ENCODE results near the gene APOC3. TPM values are rescaled to one million over a fixed set of nuclear protein-coding genes. Genes with fewer than 3 reads are reported as not detected.

The APOC3 gene
- polyA plus RNA-seq, 1 donor (not counting 4 experiments of a cell fraction or from before 2014, with no cell fraction given), result not detected

DNA sequence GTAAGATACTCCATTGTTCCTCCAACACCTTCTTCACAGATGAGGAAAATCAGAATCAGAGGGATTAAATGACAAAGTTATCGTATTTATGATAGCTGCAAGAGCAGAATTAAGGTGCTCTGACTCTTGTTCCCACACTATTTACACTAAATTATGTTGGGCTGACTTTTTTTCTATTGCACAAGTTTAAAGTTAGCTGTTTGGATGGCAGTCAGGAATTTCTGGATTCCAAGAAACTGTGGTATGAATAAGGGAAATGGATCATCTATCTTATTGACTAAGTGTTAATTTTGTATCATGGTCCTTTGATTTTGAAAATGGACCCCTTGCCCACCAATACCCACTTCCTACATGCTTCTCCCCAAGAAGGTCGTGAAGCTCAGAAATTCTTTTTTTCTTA lies 27.6 kb downstream of the APOC3 start:
- Histone ChIP-seq H3K9ac (ENCODE audit: control insufficient read depth, extremely low read depth, insufficient read depth, low read length) (no peak overlapping the region), H3K27ac (ENCODE audit: control insufficient read depth, insufficient read depth, low read length) (no peak overlapping the region), H2AFZ (ENCODE audit: control insufficient read depth, low read length) (no peak overlapping the region), H3K9me3 (ENCODE audit: control insufficient read depth, low read depth, low read length) (no peaks in the 10 kb centered on the region), H3K4me2 (ENCODE audit: control insufficient read depth, extremely low read depth, insufficient read depth, low read depth, low read length) (no peak overlapping the region), H3K4me3 (ENCODE audit: control insufficient read depth in 2 of 3, extremely low read depth in 1 of 3, insufficient read depth in 2 of 3, low read depth in 1 of 3, low read length in 3 of 3) (no peak overlapping the region), H3K79me2 (ENCODE audit: control insufficient read depth, insufficient read depth, low read length) (no peaks in the 10 kb centered on the region), H3K9me1 (ENCODE audit: control insufficient read depth, extremely low read depth, insufficient read depth, low read length) (no peaks in the 10 kb centered on the region), H4K20me1 (ENCODE audit: control insufficient read depth, extremely low read depth, insufficient read depth, low read length) (no peaks in the 10 kb centered on the region), H3K4me1 (ENCODE audit: control insufficient read depth, extremely low read depth, insufficient read depth, low read length) (peaks cover 45% of the 10 kb centered on the region), H3K27me3 (ENCODE audit: control insufficient read depth, extremely low read depth, insufficient read depth, low read length) (no peaks in the 10 kb centered on the region), H3K36me3 (ENCODE audit: control insufficient read depth in 2 of 2, extremely low read depth in 1 of 2, insufficient read depth in 2 of 2, low read length in 2 of 2) (peaks cover 10 to 17% of the 10 kb centered on the region in 2 experiments)
- TF ChIP-seq EZH2 (IDR thresholded peaks at IDR 0.05; ENCODE audit: low read length), result no peak
- TF ChIP-seq, protein P1, sequence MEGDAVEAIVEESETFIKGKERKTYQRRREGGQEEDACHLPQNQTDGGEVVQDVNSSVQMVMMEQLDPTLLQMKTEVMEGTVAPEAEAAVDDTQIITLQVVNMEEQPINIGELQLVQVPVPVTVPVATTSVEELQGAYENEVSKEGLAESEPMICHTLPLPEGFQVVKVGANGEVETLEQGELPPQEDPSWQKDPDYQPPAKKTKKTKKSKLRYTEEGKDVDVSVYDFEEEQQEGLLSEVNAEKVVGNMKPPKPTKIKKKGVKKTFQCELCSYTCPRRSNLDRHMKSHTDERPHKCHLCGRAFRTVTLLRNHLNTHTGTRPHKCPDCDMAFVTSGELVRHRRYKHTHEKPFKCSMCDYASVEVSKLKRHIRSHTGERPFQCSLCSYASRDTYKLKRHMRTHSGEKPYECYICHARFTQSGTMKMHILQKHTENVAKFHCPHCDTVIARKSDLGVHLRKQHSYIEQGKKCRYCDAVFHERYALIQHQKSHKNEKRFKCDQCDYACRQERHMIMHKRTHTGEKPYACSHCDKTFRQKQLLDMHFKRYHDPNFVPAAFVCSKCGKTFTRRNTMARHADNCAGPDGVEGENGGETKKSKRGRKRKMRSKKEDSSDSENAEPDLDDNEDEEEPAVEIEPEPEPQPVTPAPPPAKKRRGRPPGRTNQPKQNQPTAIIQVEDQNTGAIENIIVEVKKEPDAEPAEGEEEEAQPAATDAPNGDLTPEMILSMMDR (optimal IDR thresholded peaks at IDR 0.05 in 1 of 3, IDR thresholded peaks at IDR 0.05 in 1 of 3, conservative IDR thresholded peaks at IDR 0.05 in 1 of 3; ENCODE audit: extremely low read depth in 1 of 3, insufficient read depth in 2 of 3, low read length in 3 of 3), result no peak
- FAIRE-seq (no peak), DNase-seq (ENCODE audit: low read depth, low spot score) (no peak)
- dilution Hi-C loops (cut with MboI; ENCODE audit: extremely low pct_ligation_motif_present, low sequenced_read_pairs), result no loop called here

DNA sequence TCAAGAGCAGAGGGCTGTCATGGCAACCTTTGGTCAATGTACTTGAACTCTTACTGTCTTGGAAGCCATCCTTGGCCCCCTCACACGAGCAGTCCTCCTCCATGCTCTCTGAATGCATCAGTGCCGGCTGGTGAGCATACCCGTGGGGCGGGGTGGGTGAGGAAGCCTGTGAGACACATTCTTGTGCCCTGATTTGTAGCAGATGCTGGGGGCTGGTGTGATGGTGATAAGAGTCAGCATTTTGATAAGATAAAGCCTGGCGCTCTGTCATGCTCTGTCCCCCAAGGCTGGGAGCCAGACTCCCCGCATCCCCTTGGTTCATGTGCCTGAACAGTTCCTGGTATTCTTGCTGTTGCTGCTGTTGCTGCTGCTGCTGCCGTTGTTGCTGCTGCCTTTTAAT lies 28.2 kb downstream of the APOC3 start:
- no peaks in the 10 kb centered on the region for H4K20me1 ChIP-seq (ENCODE audit: control insufficient read depth, extremely low read depth, insufficient read depth, low read length)
- no peak overlapping the region for H3K27ac ChIP-seq (ENCODE audit: control insufficient read depth, insufficient read depth, low read length)
- no peak overlapping the region for H2AFZ ChIP-seq (ENCODE audit: control insufficient read depth, low read length)
- no peak overlapping the region for H3K4me3 ChIP-seq (ENCODE audit: control insufficient read depth in 2 of 3, extremely low read depth in 1 of 3, insufficient read depth in 2 of 3, low read depth in 1 of 3, low read length in 3 of 3)
- peaks cover 39% of the 10 kb centered on the region for H3K4me1 ChIP-seq (ENCODE audit: control insufficient read depth, extremely low read depth, insufficient read depth, low read length)
- H3K9me1 ChIP-seq (ENCODE audit: control insufficient read depth, extremely low read depth, insufficient read depth, low read length), result no peaks in the 10 kb centered on the region
- H3K27me3 ChIP-seq (ENCODE audit: control insufficient read depth, extremely low read depth, insufficient read depth, low read length), result no peaks in the 10 kb centered on the region
- DNase-seq (ENCODE audit: low read depth, low spot score), result no peak
- H3K4me2 ChIP-seq (ENCODE audit: control insufficient read depth, extremely low read depth, insufficient read depth, low read depth, low read length), result no peak overlapping the region
- no peaks in the 10 kb centered on the region for H3K79me2 ChIP-seq (ENCODE audit: control insufficient read depth, insufficient read depth, low read length)
- no peak for FAIRE-seq
- H3K9me3 ChIP-seq (ENCODE audit: control insufficient read depth, low read depth, low read length), result no peaks in the 10 kb centered on the region
- dilution Hi-C loops (cut with MboI; ENCODE audit: extremely low pct_ligation_motif_present, low sequenced_read_pairs), result no loop called here
- H3K36me3 ChIP-seq (ENCODE audit: control insufficient read depth in 2 of 2, extremely low read depth in 1 of 2, insufficient read depth in 2 of 2, low read length in 2 of 2), result peaks cover 10 to 17% of the 10 kb centered on the region in 2 experiments
- no peak for TF ChIP-seq EZH2 (IDR thresholded peaks at IDR 0.05; ENCODE audit: low read length)
- TF ChIP-seq, protein P1 (optimal IDR thresholded peaks at IDR 0.05 in 1 of 3, IDR thresholded peaks at IDR 0.05 in 1 of 3, conservative IDR thresholded peaks at IDR 0.05 in 1 of 3; ENCODE audit: extremely low read depth in 1 of 3, insufficient read depth in 2 of 3, low read length in 3 of 3), result no peak
- H3K9ac ChIP-seq (ENCODE audit: control insufficient read depth, extremely low read depth, insufficient read depth, low read length), result no peak overlapping the region

Data from keratinocyte (primary cell).